ENCODE measurements around the gene RASA3. TPM values are rescaled to one million over a fixed set of nuclear protein-coding genes. Genes with fewer than 3 reads are reported as not detected.
A peak's percentile ranks its signal among the peaks of the same experiment; 100 is the strongest.

Gene RASA3
- total RNA-seq, 1 experiment from 2014 or later, result 22.3 TPM

DNA sequence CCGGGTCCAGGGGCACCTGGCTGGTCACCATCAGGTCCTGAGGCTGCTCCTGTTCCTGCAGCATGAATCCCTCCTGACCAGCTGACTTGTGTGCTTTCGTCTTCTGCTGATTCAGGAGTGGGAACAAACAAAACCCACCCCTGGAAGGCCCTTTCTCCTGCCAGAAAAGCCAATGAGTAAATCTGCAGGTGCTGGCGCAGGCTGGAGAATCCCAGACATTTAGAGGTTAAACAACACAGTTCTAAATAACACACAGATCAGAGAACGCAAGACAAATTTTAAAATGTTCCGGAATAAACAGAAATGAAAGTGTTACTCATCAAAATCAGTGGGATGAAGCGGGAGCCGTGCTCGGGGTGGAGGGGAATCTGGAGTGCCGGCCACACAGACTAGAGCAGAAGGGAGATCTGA lies 97.9 kb downstream of the RASA3 start:
- ChIA-PET CTCF (no interaction called here), POLR2A (no interaction called here)
- peak overlapping the region; percentile 89 for H3K27ac Mint-ChIP-seq
- H3K4me3 Mint-ChIP-seq, result no peak overlapping the region
- H3K9me3 Mint-ChIP-seq, result peaks cover 11% of the 10 kb centered on the region
- ATAC-seq (no peak), DNase-seq (ENCODE audit: low spot score) (no peak)
- H3K4me1 Mint-ChIP-seq, result peaks cover 18% of the 10 kb centered on the region
- no peaks in the 10 kb centered on the region for H3K27me3 Mint-ChIP-seq (ENCODE audit: low read depth)
- TF ChIP-seq GRHL2 (CRISPR knock-in tag; IDR thresholded peaks at IDR 0.05; ENCODE audit: insufficient replicate concordance, severe bottlenecking) (no peak), FOXJ3 (CRISPR knock-in tag; IDR thresholded peaks at IDR 0.05; ENCODE audit: borderline replicate concordance) (no peak), EMX1 (CRISPR knock-in tag; IDR thresholded peaks at IDR 0.05) (no peak), NFYB (CRISPR knock-in tag; conservative IDR thresholded peaks at IDR 0.05; ENCODE audit: low read depth) (no peak), ZBTB21 (CRISPR knock-in tag; IDR thresholded peaks at IDR 0.05; ENCODE audit: borderline replicate concordance) (no peak), TP53 (CRISPR knock-in tag; IDR thresholded peaks at IDR 0.05) (no peak), IRF2 (CRISPR knock-in tag; IDR thresholded peaks at IDR 0.05; ENCODE audit: borderline replicate concordance, low read depth) (no peak), ESRRA (CRISPR knock-in tag; IDR thresholded peaks at IDR 0.05; ENCODE audit: borderline replicate concordance) (no peak), NFE2L1 (CRISPR knock-in tag; IDR thresholded peaks at IDR 0.05) (no peak), ZNF671 (CRISPR knock-in tag; IDR thresholded peaks at IDR 0.05) (no peak), ZNF138 (CRISPR knock-in tag; conservative IDR thresholded peaks at IDR 0.05) (no peak)
- TF ChIP-seq, protein P1, sequence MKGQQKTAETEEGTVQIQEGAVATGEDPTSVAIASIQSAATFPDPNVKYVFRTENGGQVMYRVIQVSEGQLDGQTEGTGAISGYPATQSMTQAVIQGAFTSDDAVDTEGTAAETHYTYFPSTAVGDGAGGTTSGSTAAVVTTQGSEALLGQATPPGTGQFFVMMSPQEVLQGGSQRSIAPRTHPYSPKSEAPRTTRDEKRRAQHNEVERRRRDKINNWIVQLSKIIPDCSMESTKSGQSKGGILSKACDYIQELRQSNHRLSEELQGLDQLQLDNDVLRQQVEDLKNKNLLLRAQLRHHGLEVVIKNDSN (CRISPR knock-in tag; IDR thresholded peaks at IDR 0.05), result no peak
- TF ChIP-seq, protein P2, sequence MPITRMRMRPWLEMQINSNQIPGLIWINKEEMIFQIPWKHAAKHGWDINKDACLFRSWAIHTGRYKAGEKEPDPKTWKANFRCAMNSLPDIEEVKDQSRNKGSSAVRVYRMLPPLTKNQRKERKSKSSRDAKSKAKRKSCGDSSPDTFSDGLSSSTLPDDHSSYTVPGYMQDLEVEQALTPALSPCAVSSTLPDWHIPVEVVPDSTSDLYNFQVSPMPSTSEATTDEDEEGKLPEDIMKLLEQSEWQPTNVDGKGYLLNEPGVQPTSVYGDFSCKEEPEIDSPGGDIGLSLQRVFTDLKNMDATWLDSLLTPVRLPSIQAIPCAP (CRISPR knock-in tag; IDR thresholded peaks at IDR 0.05), result no peak
- TF ChIP-seq, protein P3, sequence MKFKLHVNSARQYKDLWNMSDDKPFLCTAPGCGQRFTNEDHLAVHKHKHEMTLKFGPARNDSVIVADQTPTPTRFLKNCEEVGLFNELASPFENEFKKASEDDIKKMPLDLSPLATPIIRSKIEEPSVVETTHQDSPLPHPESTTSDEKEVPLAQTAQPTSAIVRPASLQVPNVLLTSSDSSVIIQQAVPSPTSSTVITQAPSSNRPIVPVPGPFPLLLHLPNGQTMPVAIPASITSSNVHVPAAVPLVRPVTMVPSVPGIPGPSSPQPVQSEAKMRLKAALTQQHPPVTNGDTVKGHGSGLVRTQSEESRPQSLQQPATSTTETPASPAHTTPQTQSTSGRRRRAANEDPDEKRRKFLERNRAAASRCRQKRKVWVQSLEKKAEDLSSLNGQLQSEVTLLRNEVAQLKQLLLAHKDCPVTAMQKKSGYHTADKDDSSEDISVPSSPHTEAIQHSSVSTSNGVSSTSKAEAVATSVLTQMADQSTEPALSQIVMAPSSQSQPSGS (CRISPR knock-in tag; IDR thresholded peaks at IDR 0.05; ENCODE audit: borderline replicate concordance, low read depth), result no peak
- TF ChIP-seq, protein P4, sequence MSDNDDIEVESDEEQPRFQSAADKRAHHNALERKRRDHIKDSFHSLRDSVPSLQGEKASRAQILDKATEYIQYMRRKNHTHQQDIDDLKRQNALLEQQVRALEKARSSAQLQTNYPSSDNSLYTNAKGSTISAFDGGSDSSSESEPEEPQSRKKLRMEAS (CRISPR knock-in tag; IDR thresholded peaks at IDR 0.05), result no peak
- TF ChIP-seq, protein P5, sequence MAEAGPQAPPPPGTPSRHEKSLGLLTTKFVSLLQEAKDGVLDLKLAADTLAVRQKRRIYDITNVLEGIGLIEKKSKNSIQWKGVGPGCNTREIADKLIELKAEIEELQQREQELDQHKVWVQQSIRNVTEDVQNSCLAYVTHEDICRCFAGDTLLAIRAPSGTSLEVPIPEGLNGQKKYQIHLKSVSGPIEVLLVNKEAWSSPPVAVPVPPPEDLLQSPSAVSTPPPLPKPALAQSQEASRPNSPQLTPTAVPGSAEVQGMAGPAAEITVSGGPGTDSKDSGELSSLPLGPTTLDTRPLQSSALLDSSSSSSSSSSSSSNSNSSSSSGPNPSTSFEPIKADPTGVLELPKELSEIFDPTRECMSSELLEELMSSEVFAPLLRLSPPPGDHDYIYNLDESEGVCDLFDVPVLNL (CRISPR knock-in tag; IDR thresholded peaks at IDR 0.05; ENCODE audit: borderline replicate concordance, low read depth), result no peak
- peaks cover 12% of the 10 kb centered on the region for H3K36me3 Mint-ChIP-seq

DNA sequence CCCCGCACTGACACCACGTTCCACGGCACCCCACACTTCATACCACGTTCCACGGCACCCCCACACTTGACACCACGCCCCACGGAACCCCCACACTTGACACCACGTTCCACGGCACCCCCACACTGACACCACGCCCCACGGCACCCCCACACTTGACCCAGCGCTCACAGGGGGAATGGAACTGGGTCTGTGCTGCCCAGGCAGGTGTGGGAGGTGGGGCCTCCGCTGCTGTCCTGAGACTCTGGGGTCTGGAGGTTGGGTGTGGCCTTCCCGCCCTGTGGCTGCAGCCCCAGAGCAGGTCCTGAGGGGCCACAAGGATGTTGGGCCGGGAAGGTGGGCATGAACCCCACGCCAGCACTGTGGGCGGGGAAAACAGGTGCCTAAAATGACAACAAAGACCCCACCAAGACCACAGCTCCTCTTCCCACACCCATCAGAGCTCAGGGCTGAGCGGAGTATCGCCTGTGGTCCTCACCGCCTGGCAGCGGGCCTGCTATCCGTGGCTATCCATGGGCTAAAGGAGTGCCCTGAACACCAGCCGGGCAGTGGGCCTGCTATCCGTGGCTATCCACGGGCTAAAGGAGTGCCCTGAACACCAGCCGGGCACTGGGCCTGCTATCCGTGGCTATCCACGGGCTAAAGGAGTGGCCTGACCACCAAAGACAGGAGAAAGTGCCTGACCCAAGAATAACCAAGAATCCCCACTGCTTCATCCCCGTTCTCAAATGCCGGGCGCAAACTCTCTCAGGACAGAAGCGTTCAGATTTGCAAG lies 98.7 kb downstream of the RASA3 start:
- POLR2A ChIA-PET, result no interaction called here
- no peak overlapping the region for H3K4me3 Mint-ChIP-seq
- no peak for ATAC-seq
- H3K9me3 Mint-ChIP-seq, result peaks cover 11% of the 10 kb centered on the region
- H3K36me3 Mint-ChIP-seq, result peaks cover 12% of the 10 kb centered on the region
- CTCF ChIA-PET, result no interaction called here
- TF ChIP-seq GRHL2 (CRISPR knock-in tag; IDR thresholded peaks at IDR 0.05; ENCODE audit: insufficient replicate concordance, severe bottlenecking) (no peak), GTF2I (CRISPR knock-in tag; conservative IDR thresholded peaks at IDR 0.05) (no peak), SMAD4 (CRISPR knock-in tag; IDR thresholded peaks at IDR 0.05) (0 out of 2 replicates have a peak, but pooled peaks have one; percentile 34)
- no peak overlapping the region for H3K27ac Mint-ChIP-seq
- H3K27me3 Mint-ChIP-seq (ENCODE audit: low read depth), result no peaks in the 10 kb centered on the region
- DNase-seq (ENCODE audit: low spot score), result no peak
- H3K4me1 Mint-ChIP-seq, result peaks cover 18% of the 10 kb centered on the region
